GM10847 (cell line): Measurements from ENCODE around the gene ZNF223.

Experiments used
- POLR2A ChIP-seq: IDR thresholded peaks from 2 replicates; pipeline ENCODE4 v1.6.1; 2011; ENCODE audit not compliant: insufficient read length; ENCODE audit errors: extremely low read depth

ZNF223 gene

GRCh38 chr19:44113138-44113783, 61.4 kb downstream of the ZNF223 start, which contains the start of gene ZNF225:
Gene ZNF225 (plus strand): TSS chr19:44113399. CDS start chr19:44115828, 2,429 bp downstream.
- peak; percentile 42 for TF ChIP-seq POLR2A

- TF ChIP-seq POLR2A, result no peak
These were observed 62.1 kb downstream of the ZNF223 start for GRCh38 chr19:44113784-44114390.
